GM13976 (cell line): ENCODE results near the gene MYADML2.
"Not testable (repeated sequence)": the region's sequence is repeated elsewhere in the genome, so short reads cannot be mapped to it uniquely, and the experiment has no call there.

Experiments used
- DNase-seq: peaks from one replicate; pipeline ENCODE4 v3.0.0; 2012; ENCODE audit warnings: low spot score
- in situ Hi-C: fragments of 300-500 bp; cut with MboI; formaldehyde crosslinking; loops from one replicate; pipeline ENCODE4 v1.12.0; 2022; ENCODE audit warnings: low sequenced_read_pairs, mixed read lengths, inconsistent platforms; ENCODE audit not compliant: unreplicated experiment
- TF ChIP-seq, protein P1 (sequence below): IDR thresholded peaks from 2 replicates; pipeline ENCODE4 v1.5.1; 2012; ENCODE audit warnings: borderline replicate concordance, mild to moderate bottlenecking; ENCODE audit not compliant: insufficient read depth; ENCODE audit errors: extremely low read depth, missing control alignments, control extremely low read depth

The MYADML2 gene

DNA sequence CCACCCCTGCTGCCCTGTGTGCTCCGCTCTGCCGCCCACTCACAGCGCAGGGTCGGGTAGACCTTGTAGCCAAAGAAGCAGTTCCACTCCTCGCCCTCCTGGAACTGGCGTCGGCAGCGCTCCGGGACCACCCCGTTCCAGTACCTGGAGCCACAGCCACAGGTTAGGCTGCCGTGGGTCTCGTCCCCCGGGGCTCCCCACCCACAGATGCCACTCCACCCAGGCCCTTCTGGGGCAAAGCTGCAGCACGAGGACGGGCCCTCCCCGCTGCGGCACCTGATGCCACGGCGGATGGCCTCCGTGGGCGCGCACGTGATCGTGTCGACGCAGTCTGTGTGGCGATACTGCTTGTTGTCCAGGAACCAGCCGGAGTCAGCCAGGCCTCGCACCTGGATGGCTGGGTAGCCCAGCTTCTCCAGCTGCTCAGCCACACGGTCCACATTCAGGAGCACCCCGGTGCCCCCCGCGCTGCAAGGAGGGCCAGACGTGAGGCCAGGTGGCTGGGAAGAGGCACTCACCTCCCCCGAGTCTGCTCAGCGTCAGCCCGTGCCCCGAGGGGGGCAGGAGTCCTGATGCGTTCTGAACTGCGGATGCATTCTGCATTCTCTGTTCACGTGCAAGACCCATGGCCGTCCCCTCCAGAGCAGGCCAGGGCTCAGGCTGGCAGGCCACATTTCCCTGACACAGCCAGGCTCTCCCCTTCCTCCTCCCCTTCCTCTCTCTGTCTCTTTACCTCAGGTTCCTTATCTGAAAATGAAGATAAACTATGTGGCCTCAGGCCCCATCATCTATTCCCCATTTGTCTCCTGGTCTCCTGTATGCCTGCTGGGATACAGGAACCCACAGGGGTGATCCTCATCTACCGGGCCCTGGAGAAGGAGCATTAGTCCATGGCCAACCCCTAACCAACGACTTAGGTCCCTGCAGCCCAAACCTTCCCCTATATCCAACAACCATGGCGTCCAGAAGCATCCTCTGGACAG is 9.9 kb upstream of the MYADML2 start:
- no peak for DNase-seq
- TF ChIP-seq, protein P1, sequence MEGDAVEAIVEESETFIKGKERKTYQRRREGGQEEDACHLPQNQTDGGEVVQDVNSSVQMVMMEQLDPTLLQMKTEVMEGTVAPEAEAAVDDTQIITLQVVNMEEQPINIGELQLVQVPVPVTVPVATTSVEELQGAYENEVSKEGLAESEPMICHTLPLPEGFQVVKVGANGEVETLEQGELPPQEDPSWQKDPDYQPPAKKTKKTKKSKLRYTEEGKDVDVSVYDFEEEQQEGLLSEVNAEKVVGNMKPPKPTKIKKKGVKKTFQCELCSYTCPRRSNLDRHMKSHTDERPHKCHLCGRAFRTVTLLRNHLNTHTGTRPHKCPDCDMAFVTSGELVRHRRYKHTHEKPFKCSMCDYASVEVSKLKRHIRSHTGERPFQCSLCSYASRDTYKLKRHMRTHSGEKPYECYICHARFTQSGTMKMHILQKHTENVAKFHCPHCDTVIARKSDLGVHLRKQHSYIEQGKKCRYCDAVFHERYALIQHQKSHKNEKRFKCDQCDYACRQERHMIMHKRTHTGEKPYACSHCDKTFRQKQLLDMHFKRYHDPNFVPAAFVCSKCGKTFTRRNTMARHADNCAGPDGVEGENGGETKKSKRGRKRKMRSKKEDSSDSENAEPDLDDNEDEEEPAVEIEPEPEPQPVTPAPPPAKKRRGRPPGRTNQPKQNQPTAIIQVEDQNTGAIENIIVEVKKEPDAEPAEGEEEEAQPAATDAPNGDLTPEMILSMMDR, result no peak
- in situ Hi-C loops, result no loop called here

DNA sequence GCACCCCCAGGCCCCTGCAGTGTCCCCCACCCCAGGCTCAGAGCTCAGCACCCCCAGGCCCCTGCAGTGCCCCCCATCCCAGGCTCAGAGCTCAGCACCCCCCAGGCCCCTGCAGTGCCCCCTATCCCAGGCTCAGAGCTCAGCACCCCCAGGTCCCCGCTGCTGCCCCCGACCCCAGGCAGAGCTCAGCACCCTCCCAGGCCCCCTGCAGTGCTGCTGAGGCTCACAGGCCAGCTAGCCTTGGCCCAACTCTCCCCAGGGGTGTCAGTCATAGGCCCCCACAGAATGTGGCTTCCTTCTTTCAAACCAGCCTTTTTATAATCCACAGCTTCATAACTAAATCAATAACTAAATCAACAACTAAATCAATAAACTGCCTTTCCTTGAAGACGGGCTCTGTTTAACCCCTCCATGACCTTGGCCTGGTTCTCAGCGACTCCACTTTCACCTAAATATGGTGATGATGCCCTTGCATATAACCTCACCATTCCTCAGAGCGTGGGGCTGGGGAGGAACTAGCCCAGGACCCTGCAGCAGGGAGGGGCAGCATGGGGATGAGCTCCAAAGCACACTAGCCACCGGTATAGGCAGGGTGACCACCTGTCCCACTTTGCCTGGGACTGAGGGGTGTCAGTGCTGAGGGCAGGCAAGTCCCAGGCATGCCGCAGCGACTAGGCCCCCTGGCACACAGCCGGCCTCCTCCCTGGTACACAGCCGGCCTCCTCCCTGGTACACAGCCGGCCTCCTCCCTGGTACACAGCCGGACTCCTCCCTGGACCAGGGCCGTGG is 8.9 kb upstream of the MYADML2 start:
- DNase-seq, result no peak
- TF ChIP-seq, protein P1, result no peak
- in situ Hi-C loops, result no loop called here

DNA sequence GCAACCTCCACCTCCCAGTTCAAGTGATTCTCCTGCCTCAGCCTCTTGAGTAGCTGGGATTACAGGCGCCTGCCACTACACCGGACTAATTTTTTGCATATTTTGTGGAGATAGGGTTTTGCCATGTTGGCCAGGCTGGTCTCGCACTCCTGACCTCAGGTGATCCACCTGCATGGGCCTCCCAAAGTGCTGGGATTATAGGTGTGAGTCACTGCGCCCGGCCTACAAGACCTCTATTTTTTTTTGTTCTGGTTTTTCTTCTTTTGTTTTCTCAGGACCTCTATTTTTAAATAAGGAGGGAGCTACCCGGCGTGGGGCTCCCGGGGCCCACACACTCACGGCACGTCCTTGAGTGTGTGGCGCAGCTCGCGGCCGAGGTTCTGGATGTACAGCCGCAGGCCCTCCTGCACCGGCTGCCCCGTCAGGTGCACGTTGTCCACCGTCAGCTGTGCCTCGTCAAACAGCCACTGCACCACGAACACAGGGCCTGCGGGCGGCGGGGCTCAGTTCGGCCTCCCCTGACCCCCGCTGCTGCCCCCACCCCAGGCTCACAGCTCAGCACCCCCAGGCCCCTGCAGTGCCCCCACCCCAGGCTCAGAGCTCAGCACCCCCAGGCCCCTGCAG is 8.1 kb upstream of the MYADML2 start:
- in situ Hi-C loops, result no loop called here

DNA sequence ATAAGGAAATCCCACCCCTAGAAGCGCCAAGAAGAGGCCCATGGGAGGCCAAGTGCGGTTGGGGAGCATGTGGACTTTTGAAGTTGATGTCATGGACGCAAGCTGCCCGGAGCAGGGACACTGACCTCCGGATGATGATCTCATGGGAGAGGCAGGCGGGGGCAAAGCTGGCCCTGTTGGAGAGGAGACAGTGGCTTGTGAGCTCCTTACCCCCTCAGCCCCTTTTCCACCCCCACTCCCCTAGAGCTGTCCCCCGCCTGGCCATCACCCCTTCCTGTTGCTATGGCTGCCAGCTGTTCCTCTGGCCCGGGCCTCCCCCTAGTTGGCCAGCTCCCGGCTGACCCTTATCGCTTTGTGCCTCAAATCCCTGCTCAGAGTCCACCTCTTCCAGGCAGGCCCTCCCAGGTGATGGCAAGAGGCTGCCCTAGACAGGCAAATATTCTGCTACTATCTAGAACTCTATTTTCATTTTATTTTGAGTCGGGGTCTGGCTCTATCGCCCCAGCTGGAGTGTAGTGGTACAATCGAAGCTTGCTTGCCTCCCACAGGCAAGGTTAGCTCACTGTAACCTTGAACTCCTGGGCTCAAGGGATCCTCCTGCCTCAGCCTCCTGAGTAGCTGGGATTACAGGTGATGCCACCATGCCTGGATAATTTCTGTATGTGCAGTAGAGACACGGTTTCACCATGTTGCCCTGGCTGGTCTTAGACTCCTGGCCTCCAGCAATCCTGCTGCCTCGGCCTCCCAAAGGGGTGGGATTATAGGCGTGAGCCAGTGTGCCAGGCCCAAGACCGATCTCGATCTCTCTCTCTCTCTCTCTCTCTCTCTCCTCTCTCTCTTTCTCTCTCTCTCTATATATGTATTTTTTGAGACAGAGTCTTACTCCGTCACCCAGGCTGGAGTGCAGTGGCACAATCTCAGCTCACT is 7.4 kb upstream of the MYADML2 start:
- in situ Hi-C loops, result no loop called here
- no peak for DNase-seq
- TF ChIP-seq, protein P1, result no peak

More for the DNA sequence above, 8.1 kb upstream of the MYADML2 start:
- DNase-seq, result no peak
- TF ChIP-seq, protein P1, result no peak

DNA sequence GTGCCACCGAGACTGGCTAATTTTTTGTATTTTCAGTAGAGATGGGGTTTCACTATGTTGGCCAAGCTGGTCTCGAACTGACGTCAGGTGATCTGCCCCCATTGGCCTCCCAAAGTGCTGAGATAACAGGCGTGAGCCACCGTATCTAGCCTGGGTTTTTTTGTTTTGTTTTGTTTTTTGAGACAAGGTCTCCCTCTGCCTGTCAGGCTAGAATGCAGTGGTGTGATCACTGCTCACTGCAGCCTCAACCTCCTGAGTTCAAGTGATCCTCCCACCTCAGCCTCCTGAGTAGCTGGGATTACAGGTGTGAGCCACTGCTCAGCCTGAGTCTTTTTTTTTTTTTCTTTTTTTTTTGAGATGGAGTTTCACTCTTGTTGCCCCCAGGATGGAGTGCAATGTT is 6.4 kb upstream of the MYADML2 start:
- DNase-seq, in situ Hi-C loops: not testable (repeated sequence)

DNA sequence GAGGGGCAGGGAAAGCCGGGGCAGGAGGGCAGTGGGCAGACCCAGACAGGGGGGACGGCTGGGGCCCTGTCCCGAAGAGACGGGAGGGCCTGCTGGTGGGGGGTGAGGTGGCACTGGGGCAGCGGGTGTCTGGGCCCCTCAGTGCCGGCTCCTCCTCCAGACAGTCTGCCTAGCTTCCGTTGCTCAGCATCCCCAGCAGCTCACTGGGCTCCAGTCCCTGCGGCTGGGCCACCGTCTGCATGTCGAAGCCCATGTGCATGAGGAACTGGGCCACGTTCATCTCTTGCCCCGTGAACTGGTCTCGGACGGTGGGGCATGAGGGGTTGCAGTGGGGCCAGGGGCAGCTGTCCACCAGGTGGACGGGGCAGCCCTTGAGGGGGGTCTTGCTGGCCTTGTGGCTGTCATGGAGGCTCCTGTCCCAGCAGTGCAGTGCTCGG is 5.8 kb upstream of the MYADML2 start:
- TF ChIP-seq, protein P1, result no peak
- DNase-seq, result no peak
- in situ Hi-C loops, result no loop called here
